ENCODE results near the gene SLC24A2. TPM values are rescaled to one million over a fixed set of nuclear protein-coding genes. Genes with fewer than 3 reads are reported as not detected.

SLC24A2 gene
- total RNA-seq, 4 donors from 2014 or later, result 0.35 to 4.4 (median 2.8) TPM

- H3K4me1 ChIP-seq, result no peaks in the 10 kb centered on the region
- no peaks in the 10 kb centered on the region for H3K36me3 ChIP-seq
- no peaks in the 10 kb centered on the region for H3K9me3 ChIP-seq
- no peak for TF ChIP-seq POLR2A (IDR thresholded peaks at IDR 0.05)
- TF ChIP-seq CTCF (IDR thresholded peaks at IDR 0.05), result no peak
- no peak overlapping the region for H3K27ac ChIP-seq
- intact Hi-C loops (cut with DNase I; ENCODE audit: low total_unique reads), result no loop called here
- H3K4me3 ChIP-seq, result no peak overlapping the region
- no peak for DNase-seq
- no peaks in the 10 kb centered on the region for H3K27me3 ChIP-seq
Measured at GRCh38 chr9:19769213-19769612, 19.6 kb downstream of the SLC24A2 start.

- no peaks in the 10 kb centered on the region for H3K9me3 ChIP-seq
- intact Hi-C loops (cut with DNase I; ENCODE audit: low total_unique reads), result no loop called here
- no peaks in the 10 kb centered on the region for H3K27me3 ChIP-seq
- H3K4me3 ChIP-seq, result no peak overlapping the region
- DNase-seq, result no peak
- no peak overlapping the region for H3K27ac ChIP-seq
- no peaks in the 10 kb centered on the region for H3K36me3 ChIP-seq
- H3K4me1 ChIP-seq, result no peaks in the 10 kb centered on the region
- TF ChIP-seq CTCF (IDR thresholded peaks at IDR 0.05) (no peak), POLR2A (IDR thresholded peaks at IDR 0.05) (no peak)
Measured at GRCh38 chr9:19768798-19769197, 20.0 kb downstream of the SLC24A2 start.

- Histone ChIP-seq H3K4me1 (no peaks in the 10 kb centered on the region), H3K27ac (no peak overlapping the region), H3K36me3 (no peaks in the 10 kb centered on the region), H3K9me3 (no peaks in the 10 kb centered on the region), H3K4me3 (no peak overlapping the region), H3K27me3 (no peaks in the 10 kb centered on the region)
- intact Hi-C loops (cut with DNase I; ENCODE audit: low total_unique reads), result no loop called here
- no peak for DNase-seq
- TF ChIP-seq CTCF (IDR thresholded peaks at IDR 0.05) (no peak), POLR2A (IDR thresholded peaks at IDR 0.05) (no peak)
Measured at GRCh38 chr9:19759066-19759465, 29.8 kb downstream of the SLC24A2 start.

GRCh38 chr9:19757745-19758144 lies 31.1 kb downstream of the SLC24A2 start:
- no peak overlapping the region for H3K4me3 ChIP-seq
- H3K36me3 ChIP-seq, result no peaks in the 10 kb centered on the region
- no peak overlapping the region for H3K27ac ChIP-seq
- TF ChIP-seq CTCF (IDR thresholded peaks at IDR 0.05) (no peak), POLR2A (IDR thresholded peaks at IDR 0.05) (no peak)
- no peak for DNase-seq
- H3K4me1 ChIP-seq, result no peaks in the 10 kb centered on the region
- H3K9me3 ChIP-seq, result no peaks in the 10 kb centered on the region
- intact Hi-C loops (cut with DNase I; ENCODE audit: low total_unique reads), result no loop called here
- H3K27me3 ChIP-seq, result no peaks in the 10 kb centered on the region

GRCh38 chr9:19754921-19755320 lies 33.9 kb downstream of the SLC24A2 start:
- Histone ChIP-seq H3K27ac (no peak overlapping the region), H3K9me3 (no peaks in the 10 kb centered on the region), H3K36me3 (no peaks in the 10 kb centered on the region), H3K4me3 (no peak overlapping the region), H3K4me1 (no peaks in the 10 kb centered on the region), H3K27me3 (no peaks in the 10 kb centered on the region)
- intact Hi-C loops (cut with DNase I; ENCODE audit: low total_unique reads), result no loop called here
- TF ChIP-seq POLR2A (IDR thresholded peaks at IDR 0.05) (no peak), CTCF (IDR thresholded peaks at IDR 0.05) (no peak)
- no peak for DNase-seq

Measured in uterus (tissue), 4 donors.